GM18873 (cell line): ENCODE measurements around the gene FAM90A1.
"Not testable (repeated sequence)": the region's sequence is repeated elsewhere in the genome, so short reads cannot be mapped to it uniquely, and the experiment has no call there.

Experiments
- ATAC-seq: cut with Tn5 transposase; IDR thresholded peaks from one replicate; pipeline ENCODE4 v1.9.1; 2021; ENCODE audit warnings: mild to moderate bottlenecking, moderate library complexity, moderate number of reproducible peaks; ENCODE audit not compliant: unreplicated experiment, low FRiP score

The FAM90A1 gene

GRCh38 chr12:8179989-8180585 is 47.3 kb downstream of the FAM90A1 start:
- not testable (repeated sequence) for ATAC-seq

DNA sequence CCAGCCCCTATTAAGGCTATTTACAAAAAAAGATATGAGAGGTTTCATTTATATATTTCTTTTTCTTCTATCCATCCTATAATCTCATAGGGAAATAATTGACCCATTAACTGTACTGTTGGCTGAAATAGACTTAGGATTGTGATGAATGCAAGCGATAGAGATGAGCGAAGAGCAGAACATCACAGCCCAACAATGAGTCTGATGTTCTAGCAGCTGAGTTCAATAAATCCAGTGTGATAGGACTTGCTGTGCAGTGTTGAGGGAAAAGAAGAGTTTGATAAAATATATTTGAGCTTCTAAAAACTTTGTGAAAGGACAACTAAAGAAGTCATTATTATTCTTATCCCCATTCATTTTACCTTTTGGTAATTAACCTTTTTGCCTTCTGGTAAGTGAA is 54.5 kb downstream of the FAM90A1 start:
- not testable (repeated sequence) for ATAC-seq
